ENCODE data around the gene SMYD2.

Gene SMYD2

DNA sequence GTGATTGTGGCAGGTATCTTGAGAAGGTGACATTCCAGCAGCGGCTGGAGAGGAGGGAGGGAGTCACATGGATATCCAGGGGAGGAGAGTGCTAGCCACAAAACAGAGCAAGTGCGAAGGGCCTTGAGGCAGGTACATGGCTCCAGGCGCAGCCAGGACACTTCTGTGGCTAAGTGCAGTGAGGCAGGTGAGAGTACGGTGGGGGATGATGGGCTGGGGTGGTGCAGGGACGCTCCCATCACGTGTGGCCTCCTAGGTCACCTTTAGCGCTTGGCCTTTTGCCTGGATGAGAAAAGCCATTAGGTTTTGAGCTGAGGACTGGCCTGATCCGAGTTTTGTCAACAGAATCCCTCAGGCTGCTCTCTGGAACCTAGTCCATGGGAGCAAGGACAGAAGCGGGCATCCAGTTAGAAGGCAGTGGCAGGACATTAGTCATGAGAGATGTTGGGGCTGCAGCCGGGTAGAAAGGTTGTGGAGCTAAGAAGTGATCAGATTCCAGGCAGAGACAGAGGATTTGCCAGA lies 31.6 kb downstream of the SMYD2 start:
- Histone ChIP-seq H3K9me3 (ENCODE audit: control insufficient read depth, insufficient read depth, low read length) (no peaks in the 10 kb centered on the region), H3K36me3 (ENCODE audit: control insufficient read depth, insufficient read depth, low read length) (no peaks in the 10 kb centered on the region), H3K27me3 (ENCODE audit: control insufficient read depth, insufficient read depth, low read length) (peaks cover 29% of the 10 kb centered on the region), H3K9ac (ENCODE audit: low read depth, low read length) (no peak overlapping the region), H3K4me3 (ENCODE audit: low read depth, low read length) (no peak overlapping the region), H3K4me1 (ENCODE audit: control insufficient read depth, insufficient read depth, low read length) (peaks cover 19% of the 10 kb centered on the region)

DNA sequence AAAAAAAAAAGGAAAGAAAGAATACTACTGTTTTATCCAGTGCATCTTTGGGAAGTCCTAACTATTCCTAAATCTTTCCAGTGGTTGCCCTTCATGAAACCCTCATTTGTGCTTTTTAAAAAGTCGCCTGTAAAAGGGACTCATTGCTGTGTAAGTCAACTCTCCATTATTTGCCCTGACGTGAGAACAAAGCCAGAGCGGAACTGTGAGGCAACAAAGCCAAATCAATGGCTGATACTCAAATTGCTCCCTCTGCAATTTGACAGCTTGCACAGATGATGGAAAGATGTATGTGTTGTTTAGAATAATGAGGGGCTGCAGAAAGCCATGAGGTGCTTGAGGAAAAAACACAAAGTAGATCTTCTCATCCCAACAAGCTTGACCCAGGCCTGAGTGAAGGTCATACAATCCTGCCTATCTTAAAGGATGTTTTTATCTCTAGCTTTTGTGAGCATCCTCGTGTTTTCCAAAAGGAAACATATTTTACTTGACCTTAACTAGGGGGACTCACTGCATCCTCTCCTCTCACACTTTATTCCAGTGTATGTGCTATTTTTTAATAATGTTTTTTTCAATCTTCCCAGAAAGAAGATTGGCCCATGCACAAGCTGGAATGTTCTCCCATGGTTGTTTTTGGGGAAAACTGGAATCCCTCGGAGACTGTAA lies 33.4 kb downstream of the SMYD2 start:
- Histone ChIP-seq H3K27me3 (ENCODE audit: control insufficient read depth, insufficient read depth, low read length) (peaks cover 43% of the 10 kb centered on the region), H3K9me3 (ENCODE audit: control insufficient read depth, insufficient read depth, low read length) (no peaks in the 10 kb centered on the region), H3K36me3 (ENCODE audit: control insufficient read depth, insufficient read depth, low read length) (no peaks in the 10 kb centered on the region), H3K9ac (ENCODE audit: low read depth, low read length) (no peak overlapping the region), H3K4me1 (ENCODE audit: control insufficient read depth, insufficient read depth, low read length) (peaks cover 34% of the 10 kb centered on the region), H3K4me3 (ENCODE audit: low read depth, low read length) (no peak overlapping the region)

DNA sequence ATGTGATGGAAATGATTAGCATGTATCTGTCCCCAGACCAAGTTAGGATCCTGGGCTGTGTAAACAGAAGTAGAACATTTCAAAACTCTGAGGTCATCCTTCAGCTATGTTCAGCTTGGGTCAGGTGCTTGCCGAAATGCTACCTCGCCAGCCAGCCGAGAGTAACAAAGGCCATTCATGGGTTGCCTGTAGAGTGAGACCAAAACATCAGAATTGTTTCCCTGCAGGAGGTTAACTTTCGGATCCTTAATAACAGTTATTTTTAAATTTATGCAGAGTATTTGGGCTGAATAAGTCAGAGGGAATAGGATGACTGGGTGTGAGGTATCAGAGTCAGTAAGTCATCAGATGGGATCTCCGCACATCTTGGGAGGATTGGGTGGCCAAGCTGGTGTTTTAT lies 35.6 kb downstream of the SMYD2 start:
- peaks cover 43% of the 10 kb centered on the region for H3K27me3 ChIP-seq (ENCODE audit: control insufficient read depth, insufficient read depth, low read length)
- H3K36me3 ChIP-seq (ENCODE audit: control insufficient read depth, insufficient read depth, low read length), result no peaks in the 10 kb centered on the region
- H3K4me1 ChIP-seq (ENCODE audit: control insufficient read depth, insufficient read depth, low read length), result peaks cover 32% of the 10 kb centered on the region
- no peaks in the 10 kb centered on the region for H3K9me3 ChIP-seq (ENCODE audit: control insufficient read depth, insufficient read depth, low read length)
- no peak overlapping the region for H3K4me3 ChIP-seq (ENCODE audit: low read depth, low read length)
- H3K9ac ChIP-seq (ENCODE audit: low read depth, low read length), result no peak overlapping the region

DNA sequence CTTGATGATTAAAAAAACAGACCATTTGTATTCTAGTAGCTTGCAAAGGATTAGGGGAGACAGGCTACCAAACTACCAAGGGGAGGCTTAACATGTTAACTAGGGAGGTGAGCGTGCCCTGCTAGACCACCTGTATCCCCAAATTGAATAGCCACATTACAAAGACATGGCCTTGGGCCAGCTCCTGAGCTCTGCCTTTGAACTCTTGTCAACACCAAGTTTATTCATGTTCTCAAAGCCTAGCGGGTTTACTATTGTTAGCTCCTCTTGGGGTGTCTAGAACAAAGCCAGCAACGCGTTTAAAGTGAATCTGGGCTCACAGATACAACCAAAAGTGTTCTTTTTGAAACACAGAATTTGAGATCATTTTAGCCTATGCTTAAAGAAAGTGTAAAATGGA lies 36.3 kb downstream of the SMYD2 start:
- Histone ChIP-seq H3K4me1 (ENCODE audit: control insufficient read depth, insufficient read depth, low read length) (peaks cover 29% of the 10 kb centered on the region), H3K4me3 (ENCODE audit: low read depth, low read length) (no peak overlapping the region), H3K9me3 (ENCODE audit: control insufficient read depth, insufficient read depth, low read length) (no peaks in the 10 kb centered on the region), H3K36me3 (ENCODE audit: control insufficient read depth, insufficient read depth, low read length) (no peaks in the 10 kb centered on the region), H3K27me3 (ENCODE audit: control insufficient read depth, insufficient read depth, low read length) (peaks cover 43% of the 10 kb centered on the region), H3K9ac (ENCODE audit: low read depth, low read length) (no peak overlapping the region)

DNA sequence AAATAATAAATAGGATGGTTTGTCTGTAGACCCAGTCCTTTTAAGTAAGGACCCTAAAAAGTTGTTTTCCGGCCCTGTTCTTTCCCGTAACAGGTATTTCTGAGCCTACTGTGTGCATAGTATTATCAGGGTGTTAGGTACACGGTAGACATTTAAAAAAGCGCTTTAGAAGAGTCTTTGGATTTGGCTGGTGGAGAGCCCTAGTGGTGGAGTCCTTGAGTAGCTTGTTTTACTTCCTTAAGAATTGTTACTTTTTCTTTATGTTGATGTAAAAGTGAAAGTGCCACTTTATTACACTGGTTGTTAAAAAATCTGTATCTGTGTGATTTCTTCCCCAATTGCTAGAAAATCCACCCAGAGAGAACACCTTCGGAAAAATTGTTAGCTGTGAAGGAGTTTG lies 36.8 kb downstream of the SMYD2 start:
- Histone ChIP-seq H3K36me3 (ENCODE audit: control insufficient read depth, insufficient read depth, low read length) (no peaks in the 10 kb centered on the region), H3K27me3 (ENCODE audit: control insufficient read depth, insufficient read depth, low read length) (peaks cover 43% of the 10 kb centered on the region), H3K4me1 (ENCODE audit: control insufficient read depth, insufficient read depth, low read length) (peaks cover 25% of the 10 kb centered on the region), H3K4me3 (ENCODE audit: low read depth, low read length) (no peak overlapping the region), H3K9ac (ENCODE audit: low read depth, low read length) (no peak overlapping the region), H3K9me3 (ENCODE audit: control insufficient read depth, insufficient read depth, low read length) (no peaks in the 10 kb centered on the region)

DNA sequence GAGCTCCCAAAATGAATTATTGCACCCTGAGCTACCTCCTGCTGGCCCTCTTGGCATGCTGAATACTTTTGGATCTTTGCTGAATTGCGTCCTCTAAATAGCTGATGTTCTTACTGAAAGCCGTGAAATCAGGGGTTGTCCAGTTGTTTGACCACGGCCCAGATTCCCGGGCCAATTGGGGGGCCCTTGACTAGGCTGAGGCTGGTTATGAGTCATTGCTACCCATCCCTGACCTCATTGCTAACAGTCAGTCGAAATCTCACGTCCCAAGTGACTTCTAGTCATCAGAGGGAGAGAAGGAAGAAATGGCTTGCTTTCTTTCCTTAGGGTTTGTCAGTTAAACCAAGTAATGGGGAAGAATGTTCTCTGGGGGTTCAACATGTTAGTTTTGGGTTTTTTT lies 37.4 kb downstream of the SMYD2 start:
- peaks cover 41% of the 10 kb centered on the region for H3K27me3 ChIP-seq (ENCODE audit: control insufficient read depth, insufficient read depth, low read length)
- peaks cover 25% of the 10 kb centered on the region for H3K4me1 ChIP-seq (ENCODE audit: control insufficient read depth, insufficient read depth, low read length)
- no peak overlapping the region for H3K9ac ChIP-seq (ENCODE audit: low read depth, low read length)
- H3K9me3 ChIP-seq (ENCODE audit: control insufficient read depth, insufficient read depth, low read length), result no peaks in the 10 kb centered on the region
- H3K4me3 ChIP-seq (ENCODE audit: low read depth, low read length), result no peak overlapping the region
- no peaks in the 10 kb centered on the region for H3K36me3 ChIP-seq (ENCODE audit: control insufficient read depth, insufficient read depth, low read length)

DNA sequence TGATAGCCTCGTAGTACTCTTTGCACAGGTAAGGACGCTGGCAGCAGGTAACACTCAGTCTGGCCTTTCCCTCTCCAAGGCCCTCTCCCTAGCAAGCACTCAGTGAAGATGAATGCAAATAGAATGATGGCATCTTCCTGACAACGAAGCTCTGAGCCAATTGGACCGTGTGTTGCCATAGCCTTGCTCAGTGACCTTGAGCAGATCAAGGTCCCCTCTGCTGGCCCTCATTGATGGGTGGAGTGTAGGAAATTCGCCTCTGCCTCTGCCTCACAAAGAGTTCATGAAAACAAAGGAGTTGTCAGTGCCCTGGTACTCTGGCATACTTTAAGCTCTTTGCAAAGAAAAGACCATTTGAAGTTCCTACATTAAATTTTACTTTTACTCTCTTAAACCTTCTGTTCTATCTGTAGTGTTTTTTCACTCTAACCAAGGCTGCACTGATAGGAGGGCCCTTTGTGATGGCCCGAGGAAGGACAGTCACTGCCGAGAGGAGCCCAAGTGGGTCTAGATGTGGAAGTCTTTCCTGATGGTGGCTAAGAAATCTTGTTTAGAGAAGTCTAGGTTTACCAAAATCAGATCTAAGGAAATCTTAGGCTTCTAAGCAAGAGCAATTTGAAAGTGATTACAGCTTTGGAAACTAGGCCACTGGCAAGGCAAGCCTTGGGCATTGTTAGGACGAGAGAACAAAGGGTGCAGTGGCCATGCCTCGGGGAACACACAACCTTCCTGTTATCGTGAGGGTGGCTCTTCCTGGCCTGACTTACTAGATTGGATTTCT lies 38.2 kb downstream of the SMYD2 start:
- Histone ChIP-seq H3K4me3 (ENCODE audit: low read depth, low read length) (no peak overlapping the region), H3K4me1 (ENCODE audit: control insufficient read depth, insufficient read depth, low read length) (peaks cover 25% of the 10 kb centered on the region), H3K27me3 (ENCODE audit: control insufficient read depth, insufficient read depth, low read length) (peaks cover 35% of the 10 kb centered on the region), H3K9me3 (ENCODE audit: control insufficient read depth, insufficient read depth, low read length) (no peaks in the 10 kb centered on the region), H3K36me3 (ENCODE audit: control insufficient read depth, insufficient read depth, low read length) (no peaks in the 10 kb centered on the region), H3K9ac (ENCODE audit: low read depth, low read length) (no peak overlapping the region)

DNA sequence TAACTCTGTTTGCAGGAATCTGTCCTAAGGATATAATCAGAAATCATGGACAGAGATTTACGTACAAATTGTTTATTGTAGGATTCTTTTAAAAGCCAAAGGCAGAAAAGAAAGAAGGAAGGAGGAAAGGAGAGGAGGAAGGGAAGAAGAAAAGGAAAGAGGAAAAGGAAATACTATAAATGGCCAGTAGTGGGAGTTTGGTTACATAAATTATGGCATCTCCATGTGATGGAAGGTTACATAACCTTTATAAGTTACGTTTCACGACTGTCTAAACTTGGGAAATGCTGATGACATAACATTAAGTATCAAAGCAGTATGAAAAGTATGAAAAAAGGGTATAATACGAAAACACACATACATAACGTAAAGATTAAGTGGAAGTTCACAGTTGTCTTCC lies 39.0 kb downstream of the SMYD2 start:
- peaks cover 27% of the 10 kb centered on the region for H3K27me3 ChIP-seq (ENCODE audit: control insufficient read depth, insufficient read depth, low read length)
- H3K36me3 ChIP-seq (ENCODE audit: control insufficient read depth, insufficient read depth, low read length), result no peaks in the 10 kb centered on the region
- no peak overlapping the region for H3K9ac ChIP-seq (ENCODE audit: low read depth, low read length)
- H3K4me1 ChIP-seq (ENCODE audit: control insufficient read depth, insufficient read depth, low read length), result peaks cover 25% of the 10 kb centered on the region
- no peak overlapping the region for H3K4me3 ChIP-seq (ENCODE audit: low read depth, low read length)
- no peaks in the 10 kb centered on the region for H3K9me3 ChIP-seq (ENCODE audit: control insufficient read depth, insufficient read depth, low read length)

DNA sequence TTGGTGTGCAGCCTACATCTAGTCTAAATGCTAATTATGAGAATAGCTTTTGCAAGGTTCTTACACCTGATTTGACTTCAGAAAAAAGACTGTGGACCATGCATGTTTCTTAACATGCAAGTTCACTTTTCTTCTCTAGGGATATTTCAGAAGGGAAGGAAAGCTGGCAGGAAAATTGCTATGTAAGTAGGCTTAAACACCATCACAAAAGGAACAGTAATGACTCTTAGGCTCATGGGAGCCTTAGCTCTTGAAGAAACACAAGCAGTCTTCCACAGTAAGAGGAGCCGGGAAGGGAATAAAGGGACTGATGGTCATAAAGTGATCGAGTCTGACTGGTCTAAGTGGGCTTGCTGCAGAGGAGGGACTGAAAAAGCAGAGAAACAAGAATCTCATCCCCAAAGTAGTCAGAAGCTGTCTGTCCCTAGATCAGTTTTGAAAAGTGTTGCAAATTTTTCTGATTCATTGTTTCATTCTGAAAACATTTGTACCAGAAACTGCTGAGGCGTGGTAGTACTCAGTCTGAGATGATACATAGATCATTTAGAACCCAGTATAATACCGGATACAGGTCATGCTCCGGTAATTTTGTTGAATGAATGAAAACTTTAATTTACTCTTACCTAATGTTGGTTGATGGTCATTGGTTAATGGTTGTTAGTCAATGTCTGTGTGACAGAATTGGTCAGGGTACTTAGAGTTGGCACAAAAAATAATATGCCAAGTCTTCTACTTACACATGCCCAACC lies 40.9 kb downstream of the SMYD2 start:
- Histone ChIP-seq H3K9me3 (ENCODE audit: control insufficient read depth, insufficient read depth, low read length) (no peaks in the 10 kb centered on the region), H3K4me3 (ENCODE audit: low read depth, low read length) (no peak overlapping the region), H3K36me3 (ENCODE audit: control insufficient read depth, insufficient read depth, low read length) (no peaks in the 10 kb centered on the region), H3K9ac (ENCODE audit: low read depth, low read length) (no peak overlapping the region), H3K27me3 (ENCODE audit: control insufficient read depth, insufficient read depth, low read length) (peaks cover 17% of the 10 kb centered on the region), H3K4me1 (ENCODE audit: control insufficient read depth, insufficient read depth, low read length) (peaks cover 21% of the 10 kb centered on the region)

DNA sequence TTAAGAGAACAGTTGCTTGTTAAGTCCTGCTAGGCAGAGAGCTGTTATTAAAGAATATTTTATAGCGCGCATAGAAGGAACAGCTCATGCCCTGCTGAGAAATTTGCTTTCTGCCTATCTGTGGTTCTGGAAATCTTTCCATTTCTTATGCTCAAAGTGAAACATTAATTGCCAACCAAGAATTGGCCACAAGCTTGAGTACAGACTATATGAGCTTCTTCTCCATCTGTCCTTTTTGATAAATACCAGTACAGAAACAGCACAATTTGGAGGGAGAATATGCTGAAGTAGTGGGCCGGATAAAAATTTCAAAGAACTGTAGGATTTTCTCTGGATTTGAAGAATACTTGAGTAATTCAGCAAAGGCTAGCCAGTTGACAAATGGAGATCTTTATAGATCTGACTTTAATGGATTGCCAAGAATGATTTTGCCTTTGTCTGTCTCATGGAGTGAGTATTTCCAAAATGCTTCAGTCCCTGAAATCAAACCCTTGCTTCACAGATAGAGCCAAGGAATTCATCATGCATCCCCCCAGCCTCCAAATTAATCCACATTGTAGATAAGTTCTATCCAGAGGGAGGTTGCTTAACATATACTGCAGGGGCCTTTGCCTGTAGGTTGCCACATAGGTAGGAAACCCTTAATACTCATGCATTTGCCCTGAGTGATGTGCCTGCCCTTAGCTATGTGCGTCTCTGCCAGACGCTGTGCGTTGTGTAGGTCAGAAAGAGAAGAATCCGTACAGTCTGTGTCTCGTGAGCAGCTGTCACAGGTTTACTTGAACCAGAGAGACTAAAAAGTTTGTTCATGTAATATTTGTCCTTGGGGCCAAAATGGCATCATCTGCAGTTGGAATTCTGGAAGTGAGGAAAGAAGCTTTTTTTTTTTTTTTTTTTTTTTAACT lies 44.2 kb downstream of the SMYD2 start:
- Histone ChIP-seq H3K9ac (ENCODE audit: low read depth, low read length) (no peak overlapping the region), H3K9me3 (ENCODE audit: control insufficient read depth, insufficient read depth, low read length) (no peaks in the 10 kb centered on the region), H3K27me3 (ENCODE audit: control insufficient read depth, insufficient read depth, low read length) (no peaks in the 10 kb centered on the region), H3K4me3 (ENCODE audit: low read depth, low read length) (no peak overlapping the region), H3K36me3 (ENCODE audit: control insufficient read depth, insufficient read depth, low read length) (no peaks in the 10 kb centered on the region), H3K4me1 (ENCODE audit: control insufficient read depth, insufficient read depth, low read length) (peaks cover 4% of the 10 kb centered on the region)

DNA sequence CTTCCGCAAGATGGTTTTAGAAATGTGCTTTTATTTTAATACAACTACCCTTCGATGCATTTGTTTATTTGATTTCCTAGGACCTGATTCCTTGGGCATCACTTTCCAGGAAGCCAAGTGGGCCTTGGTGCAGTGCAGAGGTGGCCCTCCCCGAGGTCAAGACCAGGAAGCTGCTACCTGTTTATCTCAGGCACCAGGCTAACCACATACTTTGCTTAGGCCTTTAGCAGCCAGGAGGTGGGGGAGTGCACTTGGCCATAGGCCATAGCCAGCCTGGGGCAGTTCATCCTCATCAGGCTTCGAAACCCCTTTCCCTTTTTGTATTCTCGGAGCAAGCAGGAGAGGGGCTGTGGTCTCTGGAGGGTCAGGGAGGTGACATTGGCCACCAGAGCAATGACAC lies 45.4 kb downstream of the SMYD2 start:
- Histone ChIP-seq H3K4me3 (ENCODE audit: low read depth, low read length) (no peak overlapping the region), H3K27me3 (ENCODE audit: control insufficient read depth, insufficient read depth, low read length) (no peaks in the 10 kb centered on the region), H3K9me3 (ENCODE audit: control insufficient read depth, insufficient read depth, low read length) (no peaks in the 10 kb centered on the region), H3K36me3 (ENCODE audit: control insufficient read depth, insufficient read depth, low read length) (no peaks in the 10 kb centered on the region), H3K4me1 (ENCODE audit: control insufficient read depth, insufficient read depth, low read length) (peaks cover 4% of the 10 kb centered on the region), H3K9ac (ENCODE audit: low read depth, low read length) (no peak overlapping the region)
